Erythroblast (primary cell): ENCODE results near the gene RPE65.

Source experiments
- GATA1 ChIP-seq: IDR thresholded peaks from 2 replicates; pipeline ENCODE4 v1.6.1; 2011; ENCODE audit warnings: low read depth, mild to moderate bottlenecking, control low read depth, low read length, moderate library complexity
- POLR2A ChIP-seq: IDR thresholded peaks from 2 replicates; pipeline ENCODE4 v1.6.1; 2011; ENCODE audit warnings: mild to moderate bottlenecking, low read length

GRCh38 chr1:68470388-68470970 is 20.7 kb upstream of the RPE65 start:
- TF ChIP-seq POLR2A, result no peak
- no peak for TF ChIP-seq GATA1
